HepG2 (cell line): Measurements from ENCODE around the gene CFL1. TPM values are rescaled to one million over a fixed set of nuclear protein-coding genes. Genes with fewer than 3 reads are reported as not detected.
A peak's percentile ranks its signal among the peaks of the same experiment; 100 is the strongest.

Experiments used
- AKAP8 ChIP-seq: sonication (generic); formaldehyde crosslinking; IDR thresholded peaks from 2 replicates; pipeline ENCODE4 v1.5.1; 2020; ENCODE audit warnings: mild to moderate bottlenecking, missing genetic modification reagents
- DNMT3B ChIP-seq: conservative IDR thresholded peaks from 2 replicates; pipeline ENCODE4 v1.6.1; 2016; ENCODE audit warnings: missing biosample characterization, control low read depth
- GTF3A ChIP-seq: sonication (generic); formaldehyde crosslinking; conservative IDR thresholded peaks from 2 replicates; pipeline ENCODE4 v1.4.0; 2020; ENCODE audit warnings: mild to moderate bottlenecking, missing genetic modification reagents
- MIXL1 ChIP-seq: IDR thresholded peaks from 2 replicates; pipeline ENCODE4 v1.6.1; 2016
- PATZ1 ChIP-seq: sonication (generic); formaldehyde crosslinking; IDR thresholded peaks from 2 replicates; pipeline ENCODE4 v1.4.0; 2020; ENCODE audit warnings: missing genetic modification reagents
- PHF8 ChIP-seq: sonication (generic); formaldehyde crosslinking; IDR thresholded peaks from 2 replicates; pipeline ENCODE4 v1.5.0; 2020; ENCODE audit warnings: missing genetic modification reagents
- POLR2AphosphoS2 ChIP-seq: IDR thresholded peaks from 2 replicates; pipeline ENCODE4 v1.6.1; 2011; ENCODE audit warnings: low read depth, low read length, improper control_type of control experiment
- RERE ChIP-seq: IDR thresholded peaks from 2 replicates; pipeline ENCODE4 v1.6.1; 2016; ENCODE audit warnings: low read depth, missing genetic modification reagents, missing compliant biosample characterization
- SP4 ChIP-seq: sonication (generic); formaldehyde crosslinking; IDR thresholded peaks from 2 replicates; pipeline ENCODE4 v1.8.1; 2023; ENCODE audit warnings: mild to moderate bottlenecking, missing genetic modification reagents
- SUZ12 ChIP-seq: fragments of 150-350 bp; IDR thresholded peaks from 2 replicates; pipeline ENCODE4 v1.6.1; 2014; ENCODE audit warnings: low read depth, low read length
- THAP8 ChIP-seq: sonication (generic); formaldehyde crosslinking; IDR thresholded peaks from 2 replicates; pipeline ENCODE4 v1.5.1; 2020; ENCODE audit warnings: missing genetic modification reagents, mild to moderate bottlenecking, borderline replicate concordance
- ZBTB49 ChIP-seq: sonication (generic); formaldehyde crosslinking; IDR thresholded peaks from 2 replicates; pipeline ENCODE4 v1.4.0; 2020; ENCODE audit warnings: missing genetic modification reagents, borderline replicate concordance
- ZFP91 ChIP-seq: sonication (generic); formaldehyde crosslinking; IDR thresholded peaks from 2 replicates; pipeline ENCODE4 v1.9.0; 2022; ENCODE audit warnings: missing genetic modification reagents, mild to moderate bottlenecking, borderline replicate concordance
- ZNF335 ChIP-seq: sonication (generic); formaldehyde crosslinking; IDR thresholded peaks from 2 replicates; pipeline ENCODE4 v1.4.0; 2020; ENCODE audit warnings: missing genetic modification reagents
- ZNF484 ChIP-seq: sonication (generic); formaldehyde crosslinking; IDR thresholded peaks from 2 replicates; pipeline ENCODE4 v1.5.1; 2020; ENCODE audit warnings: mild to moderate bottlenecking, low read depth, missing genetic modification reagents, borderline replicate concordance
- ZNF589 ChIP-seq: sonication (generic); formaldehyde crosslinking; conservative IDR thresholded peaks from 2 replicates; pipeline ENCODE4 v1.8.0; 2022; ENCODE audit warnings: mild to moderate bottlenecking, moderate library complexity, missing genetic modification reagents
- ZNF605 ChIP-seq: sonication (generic); formaldehyde crosslinking; IDR thresholded peaks from 2 replicates; pipeline ENCODE4 v1.8.0; 2022; ENCODE audit warnings: mild to moderate bottlenecking, missing genetic modification reagents
- ZNF772 ChIP-seq: sonication (generic); formaldehyde crosslinking; IDR thresholded peaks from 2 replicates; pipeline ENCODE4 v1.5.0; 2020; ENCODE audit warnings: mild to moderate bottlenecking, missing genetic modification reagents
- ZSCAN21 ChIP-seq: sonication (generic); formaldehyde crosslinking; IDR thresholded peaks from 2 replicates; pipeline ENCODE4 v1.8.0; 2022; ENCODE audit warnings: mild to moderate bottlenecking, missing genetic modification reagents, moderate library complexity, borderline replicate concordance
- polyA plus RNA-seq, 8 experiments: library from polyadenylated mRNA; depleted of rRNA in 3 of 8; stranded (reverse) in 7 of 8; unstranded in 1 of 8; fragments of >200 nt; fragmentation: Illumina TruSeq in 4 of 8; extraction: Trizol in 4 of 8; gene quantifications; 2 replicates each; pipeline versions ENCODE4 v1.2.1 to v1.2.3, GENCODE V29; 2011 to 2016; ENCODE audit warnings: low read depth in 4 of 8, missing spikeins in 1 of 8, mixed read lengths in 1 of 8; ENCODE audit not compliant: insufficient read depth in 1 of 8
- total RNA-seq, 5 experiments: library from RNA; depleted of rRNA; stranded (reverse); fragments of >200 nt; fragmentation: Illumina TruSeq; extraction: Trizol; gene quantifications; 2 replicates each; pipeline ENCODE4 v1.2.3, GENCODE V29; 2016; ENCODE audit warnings: low read depth in 1 of 5

CFL1 gene
- total and polyA plus RNA-seq, 2 of the 13 experiments (the other 11 are each of a cell fraction or from before 2014, with no cell fraction given), result 379 to 383 TPM

GRCh38 chr11:65849771-65850216, 8.2 kb downstream of the CFL1 start (continued):
- no peak for TF ChIP-seq SUZ12
- TF ChIP-seq RERE (CRISPR knock-in tag), result no peak
- no peak for TF ChIP-seq DNMT3B (CRISPR knock-in tag)
- TF ChIP-seq ZSCAN21 (CRISPR knock-in tag), result no peak
- TF ChIP-seq ZBTB49 (CRISPR knock-in tag), result no peak
- TF ChIP-seq ZFP91, result peak; percentile 44; the same call in 1 of the 2 replicates
- TF ChIP-seq AKAP8 (CRISPR knock-in tag), result no peak
- TF ChIP-seq GTF3A (CRISPR knock-in tag), result no peak
- no peak for TF ChIP-seq ZNF484 (CRISPR knock-in tag)
- no peak for TF ChIP-seq PHF8 (CRISPR knock-in tag)
- TF ChIP-seq ZNF605, result no peak
- no peak for TF ChIP-seq POLR2AphosphoS2
- TF ChIP-seq THAP8 (CRISPR knock-in tag), result no peak
- no peak for TF ChIP-seq ZNF589 (CRISPR knock-in tag)
- no peak for TF ChIP-seq ZNF335
- peak; percentile 37; the same call in 1 of the 2 replicates for TF ChIP-seq SP4
- TF ChIP-seq MIXL1, result no peak
- no peak for TF ChIP-seq PATZ1 (CRISPR knock-in tag)
- no peak for TF ChIP-seq ZNF772 (CRISPR knock-in tag)
